Stimulated activated naive B cell treated with anti-CD40 and anti-IgM and Interleukin-4, amounts not matched to agents 10 μg/mL and 1 μg/mL and 100 μg/mL, for 72 hours (primary cell): ENCODE measurements around the gene OLFML2A.
"Not testable (repeated sequence)": the region's sequence is repeated elsewhere in the genome, so short reads cannot be mapped to it uniquely, and the experiment has no call there.

Experiments used
- ATAC-seq, 2 donors: fragments of 150-1000 bp; cut with Tn5 transposase; replicated peaks; 2 replicates each; pipeline ENCODE4 v1.10.0; 2021; ENCODE audit warnings: moderate library complexity in 1 of 2
- DNase-seq: peaks from one replicate; pipeline ENCODE4 v3.0.0; 2021
- H3K27ac Mint-ChIP-seq: one replicate; pipeline ENCODE4 v1.8.0; 2022; ENCODE audit warnings: mild to moderate bottlenecking, mixed read lengths
- H3K27me3 Mint-ChIP-seq, 2 donors: one replicate each; pipeline ENCODE4 v1.8.0; 2022; ENCODE audit warnings: mixed read lengths in 2 of 2
- H3K36me3 Mint-ChIP-seq, 2 donors: one replicate each; pipeline ENCODE4 v1.8.0; 2022; ENCODE audit warnings: mixed read lengths in 2 of 2, mild to moderate bottlenecking in 1 of 2
- H3K4me1 Mint-ChIP-seq, 2 donors: one replicate each; pipeline ENCODE4 v1.8.0; 2022; ENCODE audit warnings: mixed read lengths in 2 of 2, mild to moderate bottlenecking in 1 of 2
- H3K4me3 Mint-ChIP-seq, 2 donors: one replicate each; pipeline ENCODE4 v1.8.0; 2022; ENCODE audit warnings: mild to moderate bottlenecking in 2 of 2, mixed read lengths in 2 of 2, moderate library complexity in 1 of 2
- H3K9me3 Mint-ChIP-seq, 2 donors: one replicate each; pipeline ENCODE4 v1.8.0; 2022; ENCODE audit warnings: mixed read lengths in 2 of 2, mild to moderate bottlenecking in 1 of 2

The OLFML2A gene

DNA sequence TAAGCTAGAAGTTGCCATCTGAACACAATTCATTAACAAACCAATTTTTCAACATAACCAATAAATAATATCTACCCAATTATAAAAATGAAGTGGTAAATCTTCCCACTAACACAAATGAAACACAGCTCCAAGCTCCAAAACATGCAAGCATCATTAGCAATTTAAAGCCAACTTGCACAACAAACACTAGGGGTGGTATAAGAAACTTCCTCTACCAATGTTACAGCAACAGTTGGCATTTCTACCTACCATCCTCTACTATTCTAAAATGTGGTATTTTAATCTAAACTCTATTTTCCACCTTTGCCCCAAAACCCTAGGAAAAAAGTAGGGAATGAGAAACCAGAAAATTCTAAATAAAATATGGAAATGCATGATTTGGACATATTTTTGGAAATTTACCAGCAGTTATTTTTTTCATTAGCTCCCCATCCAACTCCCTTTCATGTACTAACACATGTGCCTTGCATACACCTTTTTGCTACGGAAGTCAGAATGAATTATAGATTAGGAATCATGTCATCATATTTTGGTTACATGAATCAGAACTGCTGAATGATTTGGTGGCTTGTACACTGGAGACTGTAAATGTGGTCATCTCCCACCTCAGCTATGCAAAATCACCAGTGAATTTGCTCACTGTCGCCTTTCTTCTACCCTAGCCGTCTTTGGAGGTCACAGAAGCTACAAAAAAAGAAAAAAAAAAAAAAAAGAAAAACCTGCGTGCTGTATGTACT, 9.9 kb upstream of the OLFML2A start:
- Mint-ChIP-seq H3K4me3 (no peak overlapping the region), H3K27ac (no peak overlapping the region), H3K4me1 (peaks cover 17 to 26% of the 10 kb centered on the region in 2 donors), H3K9me3 (no peaks in the 10 kb centered on the region), H3K27me3 (peaks cover 23 to 29% of the 10 kb centered on the region in 2 donors), H3K36me3 (no peaks in the 10 kb centered on the region)
- ATAC-seq (no peak), DNase-seq (no peak)

DNA sequence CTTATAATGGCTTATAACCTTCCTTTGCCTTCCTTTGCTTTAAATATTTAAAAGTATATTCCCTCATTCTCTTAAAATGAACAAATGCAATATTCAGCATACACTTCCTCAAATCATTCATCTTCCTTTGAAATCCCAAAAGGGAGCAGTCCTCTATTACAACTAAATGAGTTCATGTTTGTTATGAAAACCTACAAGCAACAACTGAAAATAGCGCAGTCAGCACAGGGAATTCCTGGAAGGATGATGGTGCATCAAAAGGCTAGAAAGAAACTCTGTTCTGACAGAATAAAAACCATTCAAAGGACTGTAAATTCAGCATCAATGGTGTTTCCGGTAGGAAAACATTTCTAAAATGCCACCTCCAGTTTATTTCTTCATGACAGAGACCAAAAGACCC, 9.1 kb upstream of the OLFML2A start:
- Mint-ChIP-seq H3K4me1 (peaks cover 20 to 34% of the 10 kb centered on the region in 2 donors), H3K27ac (no peak overlapping the region), H3K9me3 (no peaks in the 10 kb centered on the region), H3K4me3 (no peak overlapping the region), H3K36me3 (no peaks in the 10 kb centered on the region), H3K27me3 (peaks cover 28 to 37% of the 10 kb centered on the region in 2 donors)
- no peak for DNase-seq
- ATAC-seq: no peak

DNA sequence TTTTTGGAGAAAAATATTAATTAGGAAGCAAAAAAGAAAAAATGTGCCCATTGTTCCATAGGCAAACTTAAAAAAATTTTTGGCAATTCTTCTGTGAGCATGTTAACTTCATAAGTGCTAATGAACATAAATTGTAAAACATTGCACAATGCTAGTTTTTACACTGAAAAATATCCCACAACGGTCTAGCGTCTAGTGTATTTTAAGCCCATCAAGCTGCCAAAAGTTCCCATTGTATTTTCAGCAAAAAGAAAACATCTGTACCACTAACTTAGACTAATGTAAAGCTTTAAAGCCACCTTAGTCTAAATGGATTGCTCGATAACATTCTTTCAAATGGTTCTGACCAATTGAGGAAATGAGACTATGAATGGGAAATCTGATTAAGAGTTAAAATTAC, 8.6 kb upstream of the OLFML2A start:
- Mint-ChIP-seq H3K4me1 (peaks cover 20 to 34% of the 10 kb centered on the region in 2 donors), H3K27me3 (peaks cover 28 to 37% of the 10 kb centered on the region in 2 donors), H3K36me3 (no peaks in the 10 kb centered on the region)

DNA sequence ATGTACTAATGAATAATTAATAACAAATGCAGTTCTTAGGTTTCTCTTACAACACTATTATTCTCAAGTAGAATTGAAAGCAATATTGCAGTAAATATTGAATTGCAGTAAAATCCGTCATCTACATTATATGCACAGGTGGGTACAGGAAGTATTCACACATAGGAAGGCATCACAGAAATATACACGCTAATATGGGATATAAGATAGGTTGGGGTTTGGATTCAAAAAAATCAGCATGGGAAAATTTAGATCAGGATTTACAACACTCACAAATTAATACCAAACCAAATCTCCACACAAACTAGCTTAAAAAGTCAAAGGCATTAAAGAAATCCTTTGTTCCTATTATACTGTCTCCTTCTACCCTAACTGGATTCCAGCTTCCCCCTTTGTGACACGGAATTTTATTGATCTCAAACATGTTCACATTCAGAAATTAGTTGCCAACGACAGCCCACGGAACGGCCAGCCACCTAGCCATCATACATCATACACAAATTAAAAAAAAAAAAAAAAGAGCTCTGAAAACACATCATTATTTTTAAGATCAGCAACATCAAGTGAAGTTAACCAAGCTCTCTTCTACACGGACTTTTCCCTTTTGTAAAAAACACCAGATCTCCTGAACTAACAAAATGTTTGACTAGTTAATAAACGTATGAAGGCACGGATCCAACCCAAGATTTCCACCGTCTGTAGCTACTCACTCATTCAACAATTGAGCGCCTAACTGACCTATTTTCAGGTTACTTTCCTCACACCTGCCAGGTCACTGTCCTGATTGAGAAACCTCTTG, 8.0 kb upstream of the OLFML2A start:
- peak overlapping the region; percentile 95 to 98 for H3K4me3 Mint-ChIP-seq
- ATAC-seq (no peak), DNase-seq (no peak)
- no peak overlapping the region for H3K27ac Mint-ChIP-seq
- H3K9me3 Mint-ChIP-seq: no peaks in the 10 kb centered on the region
- peaks cover 28 to 37% of the 10 kb centered on the region in 2 donors for H3K27me3 Mint-ChIP-seq
- peaks cover 20 to 35% of the 10 kb centered on the region in 2 donors for H3K4me1 Mint-ChIP-seq
- H3K36me3 Mint-ChIP-seq: no peaks in the 10 kb centered on the region

More for the DNA sequence above, 8.6 kb upstream of the OLFML2A start:
- Mint-ChIP-seq H3K27ac (no peak overlapping the region), H3K4me3 (no peak overlapping the region), H3K9me3 (no peaks in the 10 kb centered on the region)
- DNase-seq (no peak), ATAC-seq (no peak)

DNA sequence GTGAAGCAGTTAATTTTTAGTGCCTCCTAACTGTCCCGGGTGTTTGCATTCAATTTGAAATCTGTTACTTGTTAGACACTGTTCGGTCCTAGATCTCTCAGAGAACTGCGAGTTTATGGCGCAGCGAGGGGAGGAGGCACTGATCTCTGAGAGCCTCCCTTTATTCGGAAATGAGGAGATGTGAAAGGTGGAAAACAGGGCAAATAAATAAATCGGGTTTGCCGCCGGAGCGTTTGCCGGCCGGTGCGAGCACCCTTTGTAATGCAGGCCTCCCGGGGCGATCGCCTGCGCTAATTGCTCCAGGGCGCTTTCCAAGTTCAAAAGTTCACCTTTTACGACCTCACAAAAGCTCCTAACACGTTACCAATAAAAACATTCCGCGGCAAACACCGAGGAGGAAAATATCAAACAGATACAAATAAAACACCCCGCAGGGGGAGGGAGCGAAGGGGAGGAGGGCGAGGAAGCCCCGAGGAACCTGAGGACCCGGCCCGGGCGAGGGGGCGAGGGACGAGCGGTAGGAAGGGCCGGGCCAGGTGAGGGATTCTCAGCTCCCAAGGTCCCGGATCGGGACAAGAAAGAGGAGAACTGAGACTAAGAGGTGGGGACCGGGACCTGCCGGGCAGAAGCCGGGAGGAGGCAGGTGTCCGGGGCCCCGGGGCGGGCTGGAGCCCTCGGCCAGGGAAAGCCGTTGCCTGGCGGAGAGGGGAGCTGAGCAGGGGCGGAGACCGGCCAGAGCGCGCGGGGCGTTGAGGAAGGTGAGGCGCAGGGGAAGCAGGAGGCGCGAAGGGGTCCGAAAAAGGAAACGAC, 7.2 kb upstream of the OLFML2A start:
- Mint-ChIP-seq H3K4me3 (peak overlapping the region; percentile 95 to 98), H3K27ac (peak overlapping the region; percentile 95), H3K27me3 (peaks cover 28 to 37% of the 10 kb centered on the region in 2 donors), H3K9me3 (no peaks in the 10 kb centered on the region), H3K36me3 (no peaks in the 10 kb centered on the region), H3K4me1 (peaks cover 20 to 43% of the 10 kb centered on the region in 2 donors)
- ATAC-seq (no peak), DNase-seq (peak; percentile 21)

DNA sequence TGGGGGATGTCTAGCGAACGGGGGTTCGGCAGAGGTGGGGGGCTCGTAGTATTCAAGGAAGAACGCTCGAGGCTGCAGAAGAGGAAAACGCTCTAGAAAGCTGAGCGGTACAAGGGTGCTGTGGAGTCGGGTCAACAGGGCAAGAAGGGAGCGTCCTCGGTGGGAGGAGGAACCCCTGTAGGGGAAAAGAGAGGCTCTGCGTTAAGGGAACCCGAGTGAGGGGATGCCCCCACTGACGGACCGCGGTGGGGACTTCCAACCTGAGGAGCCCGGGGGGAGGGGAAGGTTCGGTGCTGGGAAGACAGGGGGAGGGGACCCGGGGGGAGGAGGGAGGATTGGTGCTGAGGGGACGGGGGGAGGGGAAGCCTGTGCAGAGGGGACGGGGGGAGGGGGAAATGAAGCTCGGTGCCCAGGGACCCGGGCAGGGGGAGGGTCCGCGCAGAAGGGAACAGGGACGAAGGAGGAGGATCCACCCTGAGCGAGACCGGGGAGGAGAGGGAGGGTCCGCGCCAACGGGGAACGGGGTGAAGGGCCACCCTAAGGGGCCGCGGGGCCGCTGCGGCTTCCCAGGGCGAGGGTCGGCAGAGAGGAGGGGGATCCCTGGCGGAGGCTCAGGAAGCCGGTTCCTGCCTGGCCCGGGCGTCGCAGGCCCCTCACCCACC, 6.4 kb upstream of the OLFML2A start:
- peak in 1 of 2 donors; percentile 0 for ATAC-seq
- DNase-seq: no peak
- peaks cover 28 to 39% of the 10 kb centered on the region in 2 donors for H3K27me3 Mint-ChIP-seq
- H3K4me3 Mint-ChIP-seq: peak overlapping the region; percentile 95 to 98
- H3K9me3 Mint-ChIP-seq: no peaks in the 10 kb centered on the region
- H3K4me1 Mint-ChIP-seq: peaks cover 20 to 44% of the 10 kb centered on the region in 2 donors
- H3K36me3 Mint-ChIP-seq: no peaks in the 10 kb centered on the region
- peak overlapping the region; percentile 95 for H3K27ac Mint-ChIP-seq

DNA sequence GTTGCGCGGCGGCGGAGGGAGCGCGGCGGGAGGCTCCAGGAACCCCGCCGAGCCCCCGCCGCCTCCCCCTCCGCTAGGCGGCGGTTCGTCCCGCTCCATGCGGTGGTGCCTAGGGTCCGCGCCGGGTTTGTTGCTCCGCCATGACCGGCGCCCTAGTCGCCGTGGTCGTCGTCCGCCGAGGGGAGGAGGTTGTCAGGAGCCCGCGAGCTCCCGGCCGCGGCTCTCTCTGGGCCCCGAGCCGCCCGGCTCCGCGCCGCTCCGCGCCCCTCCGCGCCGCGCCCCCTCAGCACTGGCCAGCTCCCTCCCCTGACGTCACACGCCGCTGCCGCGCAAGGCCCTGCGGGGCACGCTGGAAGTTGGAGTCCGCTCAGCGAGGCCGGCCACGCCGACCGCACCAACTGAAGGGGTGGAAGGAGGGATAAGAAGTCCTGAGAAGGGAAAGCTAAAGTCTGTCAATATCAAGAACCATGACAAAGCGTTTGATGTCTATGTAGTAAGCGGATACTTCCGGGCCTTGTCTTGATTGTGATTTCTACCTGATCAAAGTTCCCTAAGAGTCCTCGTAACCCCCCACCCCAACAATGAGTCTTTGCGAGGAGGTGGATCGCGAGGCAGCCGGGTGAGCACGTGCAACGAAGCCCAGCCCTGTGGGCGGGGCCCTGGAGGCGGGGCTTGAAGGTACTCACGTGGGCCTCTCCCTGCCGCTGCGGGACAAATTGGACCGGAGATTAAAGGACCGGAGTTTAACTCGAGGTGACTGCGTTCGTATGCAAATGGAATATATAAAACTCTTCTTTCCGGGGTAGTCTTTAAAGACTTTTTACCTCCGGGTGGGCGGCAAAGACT, 5.7 kb upstream of the OLFML2A start, which contains the start of gene NR6A1:
Gene NR6A1, minus strand, starts transcription at position 291 of the 846 bp plus-strand sequence.
- no peaks in the 10 kb centered on the region for H3K36me3 Mint-ChIP-seq
- H3K4me1 Mint-ChIP-seq: peaks cover 20 to 50% of the 10 kb centered on the region in 2 donors
- peak within 1 kb of the TSS; percentile 95 to 98 for H3K4me3 Mint-ChIP-seq
- ATAC-seq (peak; percentile 92 to 93), DNase-seq (peak; percentile 90)
- H3K27ac Mint-ChIP-seq: peak within 1 kb of the TSS; percentile 97
- peaks cover 35 to 47% of the 10 kb centered on the region in 2 donors for H3K27me3 Mint-ChIP-seq
- no peaks in the 10 kb centered on the region for H3K9me3 Mint-ChIP-seq

DNA sequence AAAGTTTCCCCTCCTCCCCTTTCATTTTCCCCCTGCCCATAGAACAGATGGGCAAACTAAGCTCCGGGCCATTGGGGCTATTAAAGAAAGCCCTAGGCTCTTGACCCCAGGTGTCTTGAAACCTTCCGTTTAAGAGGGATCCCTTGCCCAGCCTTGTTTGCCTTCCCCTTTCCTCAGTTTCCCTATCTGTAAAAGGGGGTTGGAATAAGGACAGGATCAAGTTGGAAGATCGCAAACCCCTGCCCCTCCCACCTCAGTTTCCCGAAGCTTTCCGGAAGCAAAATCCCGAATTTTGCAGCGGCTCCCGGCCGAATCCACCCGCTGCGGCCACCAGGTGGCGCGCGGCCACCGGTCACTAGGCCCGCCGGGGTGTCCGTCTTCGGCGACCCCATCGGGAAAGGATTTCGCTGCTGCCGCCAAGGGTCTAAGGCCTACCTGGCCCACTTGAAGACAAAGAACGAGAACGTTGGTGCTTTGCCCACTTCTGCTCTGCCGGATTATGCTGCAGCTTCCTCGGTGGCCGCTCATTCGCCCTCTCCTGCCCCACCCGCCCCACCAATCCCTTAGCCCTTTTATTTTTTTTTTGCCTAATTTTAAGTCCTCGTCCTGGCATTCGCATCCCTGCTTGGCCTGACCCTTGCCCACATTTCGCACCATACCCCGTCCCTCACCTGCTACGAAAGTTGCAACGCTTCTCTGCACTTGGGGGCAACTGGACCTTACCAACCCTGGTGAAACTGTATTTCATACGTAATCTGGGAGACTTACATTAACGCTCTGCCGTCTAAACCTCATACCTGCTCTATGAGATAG, 4.9 kb upstream of the OLFML2A start:
- no peak for ATAC-seq
- H3K4me3 Mint-ChIP-seq: peak overlapping the region; percentile 95 to 98
- peak; percentile 39 for DNase-seq
- H3K27ac Mint-ChIP-seq: no peak overlapping the region
- H3K27me3 Mint-ChIP-seq: peaks cover 36 to 44% of the 10 kb centered on the region in 2 donors
- H3K36me3 Mint-ChIP-seq: no peaks in the 10 kb centered on the region
- H3K4me1 Mint-ChIP-seq: peaks cover 25 to 50% of the 10 kb centered on the region in 2 donors
- no peaks in the 10 kb centered on the region for H3K9me3 Mint-ChIP-seq

DNA sequence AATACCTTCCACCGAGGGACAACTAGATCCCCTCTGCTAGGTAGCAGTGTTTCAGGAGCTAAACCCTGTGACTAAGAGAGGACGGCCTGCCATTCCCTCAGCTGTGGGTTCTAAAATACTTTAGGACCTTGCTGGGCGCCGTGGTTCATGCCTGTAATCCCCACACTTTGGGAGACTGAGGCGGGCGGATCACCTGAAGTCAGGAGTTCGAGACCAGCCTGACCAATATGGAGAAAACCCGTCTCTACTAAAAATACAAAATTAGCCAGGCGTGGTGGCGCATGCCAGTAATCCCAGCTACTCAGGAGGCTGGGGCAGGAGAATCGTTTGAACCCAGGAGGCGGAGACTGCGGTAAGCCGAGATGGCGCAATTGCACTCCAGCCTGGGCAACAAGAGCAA, 4.1 kb upstream of the OLFML2A start:
- H3K27me3 Mint-ChIP-seq: peaks cover 36 to 47% of the 10 kb centered on the region in 2 donors
- ATAC-seq, H3K27ac Mint-ChIP-seq, H3K36me3 Mint-ChIP-seq, DNase-seq, H3K9me3 Mint-ChIP-seq: not testable (repeated sequence)
- H3K4me3 Mint-ChIP-seq: peak overlapping the region; percentile 95 to 98
- H3K4me1 Mint-ChIP-seq: peaks cover 25 to 50% of the 10 kb centered on the region in 2 donors

DNA sequence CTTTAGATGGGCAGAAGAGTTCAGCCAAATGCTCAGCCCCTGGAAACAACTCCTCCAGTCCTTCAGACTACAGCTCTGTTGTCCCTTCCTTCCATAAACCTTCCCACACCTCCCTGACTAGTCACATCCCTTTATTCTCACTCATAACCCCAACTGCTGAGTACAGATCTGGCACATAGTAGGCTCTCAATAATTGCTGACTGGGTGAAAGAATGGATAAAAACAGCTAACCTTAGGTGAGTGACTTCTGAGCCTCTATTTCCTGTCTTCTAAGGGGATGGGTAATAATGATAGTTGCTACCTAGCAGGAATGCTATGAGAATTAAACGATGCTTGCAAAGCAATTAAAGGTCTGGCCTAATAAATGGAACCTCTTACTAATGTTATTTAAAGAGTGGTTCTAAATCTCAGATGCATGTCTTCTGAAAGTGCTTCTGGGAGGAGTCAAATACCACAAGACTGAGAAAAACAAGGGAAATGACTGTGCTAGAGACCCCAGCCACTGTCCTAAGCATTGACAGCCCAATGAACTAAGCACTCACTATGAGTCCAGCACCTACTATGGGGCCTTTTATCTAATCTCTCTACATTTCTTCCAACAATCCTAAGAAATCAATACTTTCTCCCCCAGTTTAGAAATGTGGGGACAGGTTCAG, 3.3 kb upstream of the OLFML2A start:
- H3K9me3 Mint-ChIP-seq: no peaks in the 10 kb centered on the region
- H3K36me3 Mint-ChIP-seq: no peaks in the 10 kb centered on the region
- no peak for DNase-seq
- peaks cover 36 to 48% of the 10 kb centered on the region in 2 donors for H3K27me3 Mint-ChIP-seq
- ATAC-seq: no peak
- no peak overlapping the region for H3K4me3 Mint-ChIP-seq
- H3K27ac Mint-ChIP-seq: no peak overlapping the region
- peaks cover 25 to 48% of the 10 kb centered on the region in 2 donors for H3K4me1 Mint-ChIP-seq

DNA sequence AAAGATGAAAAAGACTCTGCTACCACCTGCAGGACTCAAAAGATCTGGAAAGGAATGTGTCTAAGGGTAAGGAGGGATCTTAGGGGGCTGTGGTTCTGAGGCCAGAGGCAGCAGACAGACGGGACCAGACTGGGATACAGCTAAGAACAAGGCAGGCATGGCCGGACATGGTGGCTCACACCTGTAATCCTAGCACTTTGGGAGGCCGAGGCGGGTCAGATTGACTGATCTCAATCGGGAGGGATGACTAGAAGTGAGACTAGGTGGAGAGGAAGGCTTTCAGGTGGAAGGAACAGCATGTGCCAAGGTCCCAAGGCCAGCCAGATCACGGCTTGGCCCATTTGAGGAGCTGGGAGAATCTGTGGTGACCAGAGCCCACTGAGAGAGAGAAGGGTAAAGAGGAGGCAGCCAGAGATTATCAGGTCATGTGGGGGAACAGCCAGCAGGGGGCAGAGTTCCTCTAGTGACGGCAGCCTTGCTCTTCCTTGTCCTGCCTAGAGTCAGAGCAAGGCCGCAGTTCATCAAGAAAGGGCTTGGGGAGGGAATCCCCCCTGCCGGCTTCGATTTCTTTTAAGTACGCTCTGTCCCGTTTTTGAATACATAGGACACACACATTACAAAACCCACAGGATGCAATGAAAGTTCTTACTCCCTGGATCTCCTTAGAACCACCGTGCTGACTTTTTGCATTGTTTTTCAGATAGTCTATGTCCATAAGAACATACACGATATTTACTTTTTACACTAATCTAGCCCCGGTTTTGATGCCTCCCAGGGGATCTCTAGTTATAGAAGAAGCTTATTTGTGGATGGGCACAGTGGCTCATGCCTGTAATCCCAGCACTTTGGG, 2.6 kb upstream of the OLFML2A start:
- DNase-seq (peak; percentile 61), ATAC-seq (peak; percentile 41 to 45)
- peaks cover 19 to 40% of the 10 kb centered on the region in 2 donors for H3K4me1 Mint-ChIP-seq
- H3K27me3 Mint-ChIP-seq: peaks cover 28 to 41% of the 10 kb centered on the region in 2 donors
- no peaks in the 10 kb centered on the region for H3K36me3 Mint-ChIP-seq
- no peak overlapping the region for H3K4me3 Mint-ChIP-seq
- H3K9me3 Mint-ChIP-seq: no peaks in the 10 kb centered on the region
- no peak overlapping the region for H3K27ac Mint-ChIP-seq
